H9 (cell line): ENCODE data around the gene KRT15. TPM values are rescaled to one million over a fixed set of nuclear protein-coding genes. Genes with fewer than 3 reads are reported as not detected.

Experiments
- DNase-seq: peaks from one replicate; pipeline ENCODE4 v3.0.0-alpha.2; 2017
- H2AFZ ChIP-seq: one replicate; pipeline ENCODE4 v1.6.1; 2013; ENCODE audit warnings: mild to moderate bottlenecking, low read length, control low read depth, moderate library complexity
- H2AK5ac ChIP-seq: 2 replicates; pipeline ENCODE4 v1.6.1; 2013; ENCODE audit warnings: low read length, control low read depth, mixed read lengths; ENCODE audit not compliant: insufficient read length
- H2BK120ac ChIP-seq: one replicate; pipeline ENCODE4 v1.6.1; 2013; ENCODE audit warnings: low read depth, mild to moderate bottlenecking, low read length, control low read depth, inconsistent platforms; ENCODE audit not compliant: poor library complexity, severe bottlenecking
- H2BK12ac ChIP-seq: 2 replicates; pipeline ENCODE4 v1.6.1; 2013; ENCODE audit warnings: low read length, control low read depth, mixed read lengths, low read depth; ENCODE audit not compliant: insufficient read length
- H2BK15ac ChIP-seq: 2 replicates; pipeline ENCODE4 v1.6.1; 2013; ENCODE audit warnings: low read depth, low read length, control low read depth
- H2BK20ac ChIP-seq: one replicate; pipeline ENCODE4 v1.6.1; 2013; ENCODE audit warnings: low read depth, mild to moderate bottlenecking, low read length, control low read depth, inconsistent platforms; ENCODE audit not compliant: poor library complexity, severe bottlenecking
- H2BK5ac ChIP-seq: 2 replicates; pipeline ENCODE4 v1.6.1; 2013; ENCODE audit warnings: low read length, control low read depth, mixed read lengths; ENCODE audit not compliant: insufficient read length
- H3K14ac ChIP-seq: 2 replicates; pipeline ENCODE4 v1.6.1; 2013; ENCODE audit warnings: low read length, control low read depth; ENCODE audit not compliant: insufficient read depth
- H3K18ac ChIP-seq: 2 replicates; pipeline ENCODE4 v1.6.1; 2013; ENCODE audit warnings: low read depth, mild to moderate bottlenecking, mixed read lengths, low read length, control low read depth; ENCODE audit not compliant: insufficient read length
- H3K23ac ChIP-seq: 2 replicates; pipeline ENCODE4 v1.6.1; 2013; ENCODE audit warnings: low read length, control low read depth, mixed read lengths, low read depth; ENCODE audit not compliant: insufficient read length
- H3K23me2 ChIP-seq: 2 replicates; pipeline ENCODE4 v1.6.1; 2013; ENCODE audit warnings: low read depth, mild to moderate bottlenecking, mixed read lengths, low read length, control low read depth; ENCODE audit not compliant: insufficient read length, poor library complexity, severe bottlenecking
- H3K27ac ChIP-seq: 2 replicates; pipeline ENCODE4 v1.5.1; 2013; ENCODE audit warnings: low read length, control low read depth, mixed read lengths, low read depth; ENCODE audit not compliant: insufficient read length
- H3K27me3 ChIP-seq: 2 replicates; pipeline ENCODE4 v1.6.1; 2013; ENCODE audit warnings: low read length, control low read depth, inconsistent platforms; ENCODE audit not compliant: insufficient read depth
- H3K4ac ChIP-seq: 2 replicates; pipeline ENCODE4 v1.6.1; 2013; ENCODE audit warnings: low read depth, mild to moderate bottlenecking, control low read depth, inconsistent platforms, low read length, moderate library complexity
- H3K4me1 ChIP-seq: 2 replicates; pipeline ENCODE4 v1.6.1; 2013; ENCODE audit warnings: low read length, control low read depth, inconsistent platforms; ENCODE audit not compliant: insufficient read depth
- H3K4me2 ChIP-seq: 2 replicates; pipeline ENCODE4 v1.6.1; 2013; ENCODE audit warnings: low read length, control low read depth, mixed read lengths; ENCODE audit not compliant: insufficient read length, insufficient read depth
- H3K56ac ChIP-seq: 2 replicates; pipeline ENCODE4 v1.6.1; 2013; ENCODE audit warnings: low read depth, mild to moderate bottlenecking, mixed read lengths, low read length, control low read depth; ENCODE audit not compliant: insufficient read length
- H3K79me1 ChIP-seq: 2 replicates; pipeline ENCODE4 v1.6.1; 2013; ENCODE audit warnings: low read depth, mild to moderate bottlenecking, moderate library complexity, low read length, control low read depth, inconsistent platforms; ENCODE audit not compliant: insufficient read depth, poor library complexity, severe bottlenecking
- H3K79me2 ChIP-seq: 2 replicates; pipeline ENCODE4 v1.6.1; 2013; ENCODE audit warnings: low read length, control low read depth, inconsistent platforms; ENCODE audit not compliant: insufficient read depth
- H3K9ac ChIP-seq: 2 replicates; pipeline ENCODE4 v1.6.1; 2013; ENCODE audit warnings: low read length, control low read depth, mixed read lengths; ENCODE audit not compliant: insufficient read length; ENCODE audit errors: extremely low read depth
- H3K9me3 ChIP-seq: one replicate; pipeline ENCODE4 v1.6.1; 2013; ENCODE audit warnings: low read depth, low read length, inconsistent platforms; ENCODE audit not compliant: control insufficient read depth
- H3T11ph ChIP-seq: one replicate; pipeline ENCODE4 v1.6.1; 2013; ENCODE audit warnings: mild to moderate bottlenecking, low read length, control low read depth, inconsistent platforms
- H4K20me1 ChIP-seq: one replicate; pipeline ENCODE4 v1.6.1; 2013; ENCODE audit not compliant: control insufficient read depth, insufficient read length, insufficient read depth
- H4K5ac ChIP-seq: 2 replicates; pipeline ENCODE4 v1.6.1; 2013; ENCODE audit warnings: low read depth, mild to moderate bottlenecking, mixed read lengths, low read length, control low read depth; ENCODE audit not compliant: insufficient read length
- H4K8ac ChIP-seq: replicated peaks from 2 replicates; pipeline ENCODE4 v1.6.1; 2013; ENCODE audit warnings: low read length, control low read depth, mixed read lengths, low read depth; ENCODE audit not compliant: insufficient read length
- H4K91ac ChIP-seq: 2 replicates; pipeline ENCODE4 v1.6.1; 2013; ENCODE audit warnings: low read depth, mild to moderate bottlenecking, moderate library complexity, mixed read lengths, low read length, control low read depth; ENCODE audit not compliant: insufficient read length
- H3K27ac Mint-ChIP-seq, 3 experiments: 2 replicates in 2 of 3; 3 replicates in 1 of 3; pipeline ENCODE4 v1.8.0; 2020 to 2021; ENCODE audit warnings: mixed read lengths in 3 of 3, mild to moderate bottlenecking in 1 of 3, moderate library complexity in 1 of 3
- H3K27me3 Mint-ChIP-seq: 2 replicates; pipeline ENCODE4 v1.8.0; 2021; ENCODE audit warnings: low read depth, mild to moderate bottlenecking, moderate library complexity, mixed read lengths
- H3K36me3 Mint-ChIP-seq, 3 experiments: 2 replicates in 2 of 3; 3 replicates in 1 of 3; pipeline ENCODE4 v1.8.0; 2020 to 2021; ENCODE audit warnings: low read depth in 3 of 3, mixed read lengths in 3 of 3; ENCODE audit not compliant: insufficient read depth in 1 of 3
- H3K4me1 Mint-ChIP-seq, 2 experiments: 2 replicates each; pipeline ENCODE4 v1.8.0; 2020; ENCODE audit warnings: mixed read lengths in 2 of 2
- H3K4me3 Mint-ChIP-seq, 2 experiments: 2 replicates in 1 of 2; 3 replicates in 1 of 2; pipeline ENCODE4 v1.8.0; 2020 to 2021; ENCODE audit warnings: mild to moderate bottlenecking in 2 of 2, mixed read lengths in 2 of 2, moderate library complexity in 1 of 2
- H3K9me3 Mint-ChIP-seq, 2 experiments: 2 replicates in 1 of 2; 3 replicates in 1 of 2; pipeline ENCODE4 v1.8.0; 2020; ENCODE audit warnings: mild to moderate bottlenecking in 2 of 2, mixed read lengths in 2 of 2, moderate library complexity in 1 of 2
- WGBS: extraction: QIAGEN DNeasy Blood & Tissue Kit; methylation state at CpG from one replicate; pipeline ENCODE4 v1.1.7; 2013; ENCODE audit warnings: missing lambda C conversion rate, low lambda C conversion rate, mixed read lengths; ENCODE audit not compliant: insufficient read length; ENCODE audit errors: extremely low coverage; 5-methylcytosine and 5-hydroxymethylcytosine counted together
- total RNA-seq: library from RNA; stranded (reverse); gene quantifications from 2 replicates; pipeline ENCODE4 v1.2.1, GENCODE V29; 2021
- TF ChIP-seq, protein P1 (sequence below): fragments of 200-600 bp; sonication (generic); conservative IDR thresholded peaks from 3 replicates; pipeline ENCODE4 v1.8.0; 2021; ENCODE audit warnings: antibody characterized with exemption, mild to moderate bottlenecking

Gene KRT15
- total RNA-seq, 1 experiment from 2014 or later = 0.87 TPM

- Histone ChIP-seq H4K91ac (no peak overlapping the region), H3K9me3 (no peaks in the 10 kb centered on the region), H3K18ac (no peak overlapping the region), H3K79me1 (no peaks in the 10 kb centered on the region), H4K20me1 (no peaks in the 10 kb centered on the region), H3K79me2 (no peaks in the 10 kb centered on the region), H4K8ac (no peak overlapping the region), H3K4me1 (no peaks in the 10 kb centered on the region), H3K23ac (no peak overlapping the region), H2BK5ac (no peak overlapping the region), H4K5ac (no peak overlapping the region), H2BK120ac (no peak overlapping the region), H2BK12ac (no peak overlapping the region), H3T11ph (no peak overlapping the region), H3K27ac (no peak overlapping the region), H3K9ac (no peak overlapping the region), H3K4ac (no peak overlapping the region), H2AFZ (no peak overlapping the region), H3K14ac (no peak overlapping the region), H3K4me2 (no peak overlapping the region), H3K56ac (no peak overlapping the region), H2BK20ac (no peak overlapping the region), H3K27me3 (no peaks in the 10 kb centered on the region), H2BK15ac (no peak overlapping the region), H2AK5ac (no peak overlapping the region), H3K23me2 (no peaks in the 10 kb centered on the region)
- no peak for DNase-seq
- Mint-ChIP-seq H3K4me1 (no peaks in the 10 kb centered on the region), H3K9me3 (peaks cover 6 to 11% of the 10 kb centered on the region in 2 experiments; a peak in 3 of 5 replicates), H3K27ac (no peak overlapping the region), H3K27me3 (peaks cover 4% of the 10 kb centered on the region), H3K36me3 (no peaks in the 10 kb centered on the region; a peak in 1 of 7 replicates), H3K4me3 (no peak overlapping the region)
- TF ChIP-seq, protein P1, sequence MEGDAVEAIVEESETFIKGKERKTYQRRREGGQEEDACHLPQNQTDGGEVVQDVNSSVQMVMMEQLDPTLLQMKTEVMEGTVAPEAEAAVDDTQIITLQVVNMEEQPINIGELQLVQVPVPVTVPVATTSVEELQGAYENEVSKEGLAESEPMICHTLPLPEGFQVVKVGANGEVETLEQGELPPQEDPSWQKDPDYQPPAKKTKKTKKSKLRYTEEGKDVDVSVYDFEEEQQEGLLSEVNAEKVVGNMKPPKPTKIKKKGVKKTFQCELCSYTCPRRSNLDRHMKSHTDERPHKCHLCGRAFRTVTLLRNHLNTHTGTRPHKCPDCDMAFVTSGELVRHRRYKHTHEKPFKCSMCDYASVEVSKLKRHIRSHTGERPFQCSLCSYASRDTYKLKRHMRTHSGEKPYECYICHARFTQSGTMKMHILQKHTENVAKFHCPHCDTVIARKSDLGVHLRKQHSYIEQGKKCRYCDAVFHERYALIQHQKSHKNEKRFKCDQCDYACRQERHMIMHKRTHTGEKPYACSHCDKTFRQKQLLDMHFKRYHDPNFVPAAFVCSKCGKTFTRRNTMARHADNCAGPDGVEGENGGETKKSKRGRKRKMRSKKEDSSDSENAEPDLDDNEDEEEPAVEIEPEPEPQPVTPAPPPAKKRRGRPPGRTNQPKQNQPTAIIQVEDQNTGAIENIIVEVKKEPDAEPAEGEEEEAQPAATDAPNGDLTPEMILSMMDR = no peak
- WGBS = no CpG with 5 or more reads among the region's 4 CpGs
Observed at GRCh38 chr17:41475421-41475820, 43.3 kb downstream of the KRT15 start.
